NCI-H2107 treated with DMSO at 0.1 percent for 48 hours (cell line): ENCODE measurements around the gene TTC34.
"Not testable (repeated sequence)": the region's sequence is repeated elsewhere in the genome, so short reads cannot be mapped to it uniquely, and the experiment has no call there.

Experiments
- DNase-seq: peaks from one replicate; lab custom pipeline; 2025; ENCODE audit not compliant: unreplicated experiment; lab: John Stamatoyannopoulos, UW

TTC34 gene

GRCh38 chr1:2799811-2800663, 1.5 kb downstream of the TTC34 start:
- no peak for DNase-seq

- not testable (repeated sequence) for DNase-seq
Observed at GRCh38 chr1:2798958-2799357, 2.5 kb downstream of the TTC34 start.

GRCh38 chr1:2797741-2798016, 3.8 kb downstream of the TTC34 start:
- no peak for DNase-seq

GRCh38 chr1:2796890-2797740, 4.4 kb downstream of the TTC34 start:
- DNase-seq: no peak

- no peak for DNase-seq
Observed at GRCh38 chr1:2795926-2796325, 5.6 kb downstream of the TTC34 start.

GRCh38 chr1:2791027-2791760, 10.3 kb downstream of the TTC34 start:
- DNase-seq: no peak

- no peak for DNase-seq
Observed at GRCh38 chr1:2789986-2790581, 11.4 kb downstream of the TTC34 start.

GRCh38 chr1:2789164-2789985, 12.1 kb downstream of the TTC34 start:
- DNase-seq: no peak

- DNase-seq: no peak
Observed at GRCh38 chr1:2788506-2789163, 12.9 kb downstream of the TTC34 start.

- no peak for DNase-seq
Observed at GRCh38 chr1:2787163-2787911, 14.2 kb downstream of the TTC34 start.

- no peak for DNase-seq
Observed at GRCh38 chr1:2786329-2787162, 14.9 kb downstream of the TTC34 start.

- no peak for DNase-seq
Observed at GRCh38 chr1:2785631-2786328, 15.7 kb downstream of the TTC34 start.

GRCh38 chr1:2784854-2785630, 16.5 kb downstream of the TTC34 start:
- DNase-seq: no peak

- DNase-seq: no peak
Observed at GRCh38 chr1:2783435-2784397, 17.8 kb downstream of the TTC34 start.

- DNase-seq: no peak
Observed at GRCh38 chr1:2783069-2783434, 18.4 kb downstream of the TTC34 start.

- no peak for DNase-seq
Observed at GRCh38 chr1:2781627-2782026, 19.9 kb downstream of the TTC34 start.
